D721Med (cell line): Measurements from ENCODE around the gene FAM13A.

Experiments
- DNase-seq: peaks from one replicate; pipeline ENCODE4 v3.0.0; 2011; ENCODE audit warnings: low spot score; ENCODE audit not compliant: insufficient read length
- FAIRE-seq: peaks from 2 replicates; lab custom pipeline; 2011; peaks lifted over from hg19 to GRCh38; lab: Jason Lieb, UNC
- CTCF ChIP-seq: IDR thresholded peaks from 2 replicates; pipeline ENCODE4 v1.5.1; 2012; ENCODE audit warnings: mild to moderate bottlenecking, control low read depth; ENCODE audit not compliant: insufficient read depth; ENCODE audit errors: missing control alignments

The FAM13A gene

GRCh38 chr4:88962396-88962795 is 94.6 kb downstream of the FAM13A start:
- DNase-seq (no peak), FAIRE-seq (no peak)
- TF ChIP-seq CTCF = no peak

DNA sequence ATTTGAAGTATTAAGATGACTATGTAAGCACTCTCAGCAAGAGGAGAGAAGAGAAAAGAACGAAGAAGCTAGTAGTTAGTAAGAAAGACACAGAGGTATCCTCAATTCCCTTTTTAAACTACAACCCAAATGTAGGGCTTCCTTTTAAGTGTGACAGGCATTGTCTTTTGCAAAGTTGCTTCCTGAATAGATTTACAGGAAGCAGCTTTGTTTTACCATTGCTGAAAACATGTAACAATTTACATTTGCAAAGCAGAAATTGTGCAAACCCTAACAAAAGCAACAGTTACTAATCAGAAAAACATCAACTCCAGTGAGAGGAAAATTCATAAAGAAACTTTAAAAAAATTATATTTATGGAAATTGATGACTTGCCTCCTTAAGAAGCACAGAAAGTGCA is 96.4 kb downstream of the FAM13A start:
- no peak for TF ChIP-seq CTCF
- FAIRE-seq = no peak
- DNase-seq = no peak

DNA sequence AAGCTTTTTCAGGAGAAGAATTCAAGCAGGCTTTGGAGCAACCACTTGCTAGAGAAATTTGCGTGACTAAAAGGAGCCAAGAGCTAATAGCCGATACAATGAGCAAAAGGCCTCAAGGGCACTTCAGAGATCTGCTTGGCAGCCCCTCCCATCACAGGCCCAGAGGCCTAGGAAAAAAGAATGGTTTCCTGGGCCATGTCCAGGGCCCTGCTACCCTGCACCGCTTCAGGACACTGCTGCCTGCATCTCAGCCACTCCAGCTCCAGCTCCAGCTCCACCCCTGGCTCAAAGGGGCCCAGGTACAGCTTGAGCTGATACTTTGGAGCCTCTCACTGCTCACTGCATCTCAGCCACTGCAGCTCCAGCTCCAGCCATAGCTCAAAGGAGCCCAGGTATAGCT is 98.9 kb downstream of the FAM13A start:
- DNase-seq (no peak), FAIRE-seq (no peak)
- no peak for TF ChIP-seq CTCF

DNA sequence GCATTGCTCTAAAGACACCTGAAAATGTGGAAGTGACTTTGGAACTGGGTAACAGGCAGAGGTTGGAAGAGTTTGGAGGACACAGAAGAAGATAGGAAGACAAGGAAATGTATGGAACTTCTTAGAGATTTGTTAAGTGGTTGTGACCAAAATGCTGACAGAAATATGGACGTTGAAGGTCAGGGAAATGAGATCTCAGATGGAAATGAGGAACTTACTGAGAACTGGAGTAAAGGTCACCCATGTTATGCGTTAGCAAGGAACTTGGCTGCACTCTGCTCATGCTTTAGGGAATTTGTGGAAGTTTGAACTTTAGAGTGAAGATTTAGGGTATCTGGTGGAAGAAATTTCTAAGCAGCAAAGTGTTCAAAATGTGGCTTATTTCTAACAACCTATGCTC is 99.4 kb downstream of the FAM13A start:
- TF ChIP-seq CTCF = no peak
- DNase-seq (no peak), FAIRE-seq (no peak)

- no peak for FAIRE-seq
- DNase-seq = no peak
- TF ChIP-seq CTCF = no peak
Measured at GRCh38 chr4:88955580-88956380, 101.2 kb downstream of the FAM13A start.

DNA sequence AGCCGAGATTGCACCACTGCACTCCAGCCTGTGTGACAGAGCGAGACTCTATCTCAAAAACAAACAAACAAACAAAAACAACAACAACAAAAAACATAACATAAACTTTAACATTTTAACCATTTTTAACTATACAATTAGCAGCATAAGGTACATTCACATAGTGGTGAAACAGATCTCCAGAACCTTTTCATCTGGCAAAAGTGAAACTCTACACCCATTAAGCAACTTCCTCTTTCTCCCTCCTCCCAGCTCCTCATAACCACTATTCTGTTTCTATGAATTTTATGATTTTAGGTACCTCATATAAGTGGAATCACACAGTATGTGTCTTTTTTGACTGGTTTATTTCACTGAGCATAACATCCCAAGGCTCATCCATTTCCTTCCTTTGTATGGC is 103.6 kb downstream of the FAM13A start:
- DNase-seq (no peak), FAIRE-seq (no peak)

More for the DNA sequence above, 103.6 kb downstream of the FAM13A start:
- TF ChIP-seq CTCF = no peak
